H1 (cell line): ENCODE data around the gene CD37. TPM values are rescaled to one million over a fixed set of nuclear protein-coding genes. Genes with fewer than 3 reads are reported as not detected.

Experiments
- SIN3A ChIP-seq, 2 experiments: IDR thresholded peaks in 1 of 2; conservative IDR thresholded peaks in 1 of 2; 2 replicates each; pipeline ENCODE4 v1.6.1; 2011 to 2012; ENCODE audit warnings: low read length in 2 of 2, improper control_type of control experiment in 1 of 2, low read depth in 1 of 2, mild to moderate bottlenecking in 1 of 2
- polyA plus RNA-seq, 7 experiments: library from polyadenylated mRNA; depleted of rRNA in 3 of 7; stranded (reverse) in 5 of 7; unstranded in 2 of 7; fragments of >200 nt in 5 of 7; fragments of 200-250 nt in 2 of 7; gene quantifications; 1 replicate in 5 of 7; 2 replicates in 1 of 7; 4 replicates in 1 of 7; pipeline versions ENCODE4 v1.2.1 to v1.2.3, GENCODE V29; 2011 to 2013; ENCODE audit warnings: missing spikeins in 2 of 7, mixed read lengths in 2 of 7
- total RNA-seq: library from RNA; stranded (reverse); fragmentation: NEBNext Ultra II Directional; extraction: Animal tissue kit (Norgen Biotek cat#: 25700); gene quantifications from 2 replicates; pipeline ENCODE4 v1.2.1, GENCODE V29; 2021

The CD37 gene
- total and polyA plus RNA-seq, 2 of the 8 experiments (the other 6 are each of a cell fraction or from before 2014, with no cell fraction given) = not detected

DNA sequence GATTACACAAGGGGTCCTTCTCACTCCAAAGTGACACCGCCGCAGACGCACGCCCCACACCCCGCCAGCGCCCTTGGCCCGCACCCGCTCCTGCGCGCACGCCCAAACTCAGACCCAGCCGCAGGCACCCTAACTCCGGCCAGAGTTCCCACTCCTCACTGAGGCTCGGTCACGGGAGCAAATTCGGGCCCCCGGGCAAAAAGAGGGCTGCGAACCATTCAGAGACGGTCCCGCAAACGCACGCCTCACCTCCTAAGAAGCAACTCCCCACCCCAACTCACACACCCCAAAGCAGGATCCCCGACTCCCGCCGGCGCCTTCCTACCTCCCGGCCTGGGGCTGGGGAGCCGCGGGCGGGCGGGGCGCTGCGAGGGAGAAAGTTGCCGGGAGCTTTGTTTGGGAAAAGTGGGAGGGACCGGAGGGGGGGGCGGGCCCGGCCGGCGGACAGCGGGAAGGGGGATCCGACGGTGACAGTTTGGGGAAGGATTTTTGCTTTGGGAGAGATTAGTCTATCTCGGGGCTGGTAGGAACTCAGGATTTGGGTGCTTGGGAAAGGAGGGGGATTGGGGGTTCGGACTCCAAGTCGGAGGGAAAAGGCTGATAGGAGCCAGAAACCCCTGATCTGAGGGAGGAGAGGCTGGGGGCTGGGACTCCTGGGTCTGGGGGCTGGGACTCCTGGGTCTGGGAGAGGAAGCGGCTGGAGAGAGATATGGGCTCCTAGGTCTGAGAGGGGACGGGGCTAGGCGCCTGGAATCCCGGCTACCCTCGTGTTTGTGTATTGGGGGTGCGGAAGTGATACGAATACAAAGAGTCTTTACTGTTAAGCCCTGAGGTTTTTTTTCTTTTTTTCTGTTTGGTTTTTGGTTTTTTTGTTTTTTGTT lies 27.1 kb downstream of the CD37 start, which contains the start of gene TEAD2 (continued):
- TF ChIP-seq SIN3A (conservative IDR thresholded peaks at IDR 0.05 in 1 of 2, IDR thresholded peaks at IDR 0.05 in 1 of 2; ENCODE audit: low read depth in 1 of 2, low read length in 2 of 2) = peak in 1 of 2 experiments; percentile 73; a peak in 2 of 4 replicates
